T47D (cell line): ENCODE results near the gene DRAP1.
A peak's percentile ranks its signal among the peaks of the same experiment; 100 is the strongest.

Experiments
- DNase-seq, 2 experiments: peaks; one replicate each; pipeline versions ENCODE4 v3.0.0 to v3.0.0-alpha.2; 2011 to 2012; ENCODE audit warnings: low read depth in 1 of 2, low spot score in 1 of 2
- JUND ChIP-seq: IDR thresholded peaks from 2 replicates; pipeline ENCODE4 v1.6.1; 2012; ENCODE audit warnings: low read depth
- in situ Hi-C: cut with HindIII; loops from 2 replicates; pipeline ENCODE4 v1.10.0; 2016; ENCODE audit warnings: low sequenced_read_pairs, low pct_unique_long_range_greater_than_20kb

The DRAP1 gene

GRCh38 chr11:65900899-65901180, 18.4 kb upstream of the DRAP1 start:
- no peak for DNase-seq
- no peak for TF ChIP-seq JUND
- in situ Hi-C loops: no loop called here

GRCh38 chr11:65903068-65903481, 16.2 kb upstream of the DRAP1 start:
- in situ Hi-C loops: no loop called here
- TF ChIP-seq JUND: no peak
- DNase-seq: no peak

DNA sequence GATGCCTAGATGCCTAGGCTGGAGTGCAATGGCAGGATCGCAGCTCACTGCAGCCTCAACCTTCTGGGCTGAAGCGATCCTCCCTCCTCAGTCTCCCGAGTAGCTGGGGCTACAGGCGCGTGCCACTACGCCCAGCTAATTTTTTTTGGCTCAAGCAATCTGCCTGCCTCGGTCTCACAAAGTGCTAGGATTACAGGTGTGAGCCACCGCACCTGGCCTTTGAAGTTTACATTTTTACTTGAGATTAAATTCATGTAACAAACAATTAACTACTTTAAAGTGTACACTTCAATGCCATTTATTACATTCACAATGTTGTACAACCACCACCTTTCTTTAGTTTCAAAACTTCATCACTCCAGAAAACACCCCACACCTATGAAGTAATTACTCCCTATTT, 15.5 kb upstream of the DRAP1 start:
- in situ Hi-C loops: no loop called here
- no peak for TF ChIP-seq JUND

GRCh38 chr11:65906602-65907001, 12.6 kb upstream of the DRAP1 start:
- in situ Hi-C loops: no loop called here
- no peak for TF ChIP-seq JUND
- DNase-seq: no peak

More for the DNA sequence above, 15.5 kb upstream of the DRAP1 start:
- DNase-seq: no peak

GRCh38 chr11:65907878-65908277, 11.3 kb upstream of the DRAP1 start:
- TF ChIP-seq JUND: no peak
- DNase-seq: no peak
- in situ Hi-C loops: no loop called here

DNA sequence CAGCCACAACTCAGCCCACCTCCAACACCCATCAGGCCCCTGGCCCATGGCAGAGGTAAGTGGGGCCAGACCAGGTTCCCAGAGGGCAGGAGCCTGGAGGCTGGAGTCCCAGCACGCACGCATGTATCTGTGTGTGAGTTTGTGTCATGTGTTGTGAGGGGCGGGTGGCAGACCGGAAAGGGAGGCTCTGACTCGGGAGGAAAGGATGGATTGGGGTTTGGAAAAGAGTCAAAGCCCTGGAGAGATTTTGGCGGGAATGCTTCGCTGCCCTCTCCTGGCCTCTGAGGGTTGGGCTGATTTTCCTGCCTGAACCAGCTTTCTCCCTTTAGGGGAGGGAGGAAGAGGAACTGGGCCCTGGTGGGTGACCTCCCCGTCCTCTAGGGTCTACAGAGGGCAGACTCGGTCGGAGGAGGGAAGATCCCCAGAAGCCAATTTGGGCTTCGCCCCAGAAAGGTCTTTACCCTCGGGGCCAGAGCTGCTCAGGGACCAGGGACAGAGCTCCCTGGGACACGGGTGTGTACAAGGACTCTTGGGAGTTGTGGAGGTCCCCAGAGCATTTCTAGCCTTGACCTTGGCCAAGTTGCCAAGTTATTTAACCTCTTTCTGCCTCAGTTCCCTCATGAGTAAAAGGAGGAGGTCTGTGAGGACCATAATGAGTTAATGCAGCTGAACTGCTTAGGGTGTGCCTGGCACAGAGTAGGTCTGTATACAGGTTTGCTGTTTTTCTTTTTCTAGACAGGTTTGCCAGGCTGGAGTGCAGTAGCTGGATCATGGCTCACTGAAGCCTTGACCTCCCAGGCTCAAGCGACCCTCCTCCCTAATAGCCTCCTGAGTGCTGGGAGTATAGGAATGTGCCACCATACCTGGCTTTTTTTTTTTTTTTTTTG, 7.3 kb upstream of the DRAP1 start:
- in situ Hi-C loops: no loop called here
- TF ChIP-seq JUND: no peak
- DNase-seq: peak in 1 of 2 experiments; percentile 78

DNA sequence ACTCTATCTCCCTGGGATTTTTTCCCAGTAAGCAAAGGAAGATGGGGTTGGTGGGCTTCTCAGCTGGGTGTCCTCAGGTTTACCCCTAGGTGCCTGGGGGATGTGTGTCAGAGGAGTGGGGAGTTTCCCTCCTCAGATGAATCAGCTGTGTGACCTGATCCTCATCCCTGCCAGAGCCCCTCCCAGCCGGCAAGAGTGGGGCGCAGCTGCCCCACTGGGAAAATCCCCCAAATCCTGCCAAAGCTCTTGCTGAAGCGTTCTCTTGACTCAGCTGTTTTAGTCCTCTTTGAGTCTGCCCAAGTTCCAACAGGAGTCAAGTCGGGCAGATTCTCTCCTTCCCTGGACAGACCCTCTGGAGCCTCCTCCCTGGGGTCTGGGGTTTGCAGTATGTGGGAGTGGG, 6.4 kb upstream of the DRAP1 start:
- in situ Hi-C loops: no loop called here
- no peak for DNase-seq
- no peak for TF ChIP-seq JUND

- no peak for DNase-seq
- in situ Hi-C loops: no loop called here
- TF ChIP-seq JUND: no peak
Measured at GRCh38 chr11:65915101-65915820, 4.0 kb upstream of the DRAP1 start.

DNA sequence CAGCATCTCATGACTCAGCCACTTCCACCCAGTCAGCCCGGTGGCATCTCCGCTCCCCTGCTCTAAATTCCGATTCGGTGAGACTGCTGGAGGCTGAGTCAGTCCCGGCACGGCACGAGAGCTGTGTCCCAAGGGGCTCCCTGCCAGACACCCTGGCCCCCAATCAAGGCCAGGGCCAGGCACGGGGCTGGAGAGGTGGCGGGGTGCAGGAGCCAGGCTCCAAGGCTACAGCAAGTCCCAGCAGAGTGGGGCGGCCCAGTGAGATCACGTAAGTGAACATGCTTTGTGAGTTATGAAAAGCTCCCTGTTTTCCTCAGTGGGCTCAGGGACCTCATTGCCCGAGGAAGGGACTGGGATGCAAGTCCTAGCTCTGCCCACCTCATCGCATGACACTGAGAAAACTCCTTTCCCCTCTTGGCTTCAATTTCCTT, 3.4 kb upstream of the DRAP1 start:
- no peak for DNase-seq
- in situ Hi-C loops: no loop called here
- TF ChIP-seq JUND: no peak

DNA sequence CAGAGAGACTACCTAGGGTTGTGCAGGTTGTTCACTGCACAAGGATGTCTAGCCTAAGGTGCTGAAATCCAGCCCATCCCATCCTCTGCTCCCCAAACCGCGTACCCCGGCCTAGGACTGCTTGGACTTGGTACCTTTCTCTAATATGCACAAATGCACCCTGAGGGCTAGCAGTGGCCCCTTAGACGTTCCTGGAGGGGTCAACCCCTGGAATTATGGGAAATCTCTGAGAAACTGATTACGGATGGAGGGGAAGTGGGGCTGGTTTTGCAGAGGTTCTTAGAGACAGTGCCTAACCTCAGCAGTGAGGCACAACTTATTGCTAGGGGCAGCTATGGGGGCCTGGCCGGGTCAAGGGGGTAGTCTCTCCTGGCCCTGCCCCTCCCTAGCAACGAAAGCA, 2.8 kb upstream of the DRAP1 start:
- in situ Hi-C loops: no loop called here
- TF ChIP-seq JUND: no peak
- no peak for DNase-seq

GRCh38 chr11:65917077-65917433, 2.2 kb upstream of the DRAP1 start:
- DNase-seq: no peak
- no peak for TF ChIP-seq JUND
- in situ Hi-C loops: no loop called here

GRCh38 chr11:65917434-65918210, 1.6 kb upstream of the DRAP1 start:
- no peak for TF ChIP-seq JUND
- DNase-seq: no peak
- in situ Hi-C loops: no loop called here
